Right ventricle myocardium superior (tissue), 1 donor: ENCODE data around the gene TULP4. TPM values are rescaled to one million over a fixed set of nuclear protein-coding genes. Genes with fewer than 3 reads are reported as not detected.
A peak's percentile ranks its signal among the peaks of the same experiment; 100 is the strongest.
"Not testable (repeated sequence)": the region's sequence is repeated elsewhere in the genome, so short reads cannot be mapped to it uniquely, and the experiment has no call there.

Experiments
- ATAC-seq: fragments of 200-7000 bp; cut with Tn5 transposase; one replicate; pipeline ENCODE4 v1.9.1; 2020; ENCODE audit warnings: mild to moderate bottlenecking; ENCODE audit not compliant: poor library complexity
- DNase-seq: peaks from one replicate; pipeline ENCODE4 v3.0.0-alpha.2; 2020
- intact Hi-C: fragments of 100-400 bp; cut with DNase I; formaldehyde crosslinking; loops from one replicate; pipeline ENCODE4 v1.11.2; 2022
- total RNA-seq: library from RNA; stranded (reverse); fragmentation: NEBNext Ultra II Directional; extraction: Animal tissue kit (Norgen Biotek cat#: 25700); gene quantifications from one replicate; pipeline ENCODE4 v1.2.1, GENCODE V29; 2021
- donor health status: DM: no; HTN: yes; CAD: no; lungs with severe emphysema.

Gene TULP4
- total RNA-seq, 1 donor from 2014 or later, result 98.2 TPM

DNA sequence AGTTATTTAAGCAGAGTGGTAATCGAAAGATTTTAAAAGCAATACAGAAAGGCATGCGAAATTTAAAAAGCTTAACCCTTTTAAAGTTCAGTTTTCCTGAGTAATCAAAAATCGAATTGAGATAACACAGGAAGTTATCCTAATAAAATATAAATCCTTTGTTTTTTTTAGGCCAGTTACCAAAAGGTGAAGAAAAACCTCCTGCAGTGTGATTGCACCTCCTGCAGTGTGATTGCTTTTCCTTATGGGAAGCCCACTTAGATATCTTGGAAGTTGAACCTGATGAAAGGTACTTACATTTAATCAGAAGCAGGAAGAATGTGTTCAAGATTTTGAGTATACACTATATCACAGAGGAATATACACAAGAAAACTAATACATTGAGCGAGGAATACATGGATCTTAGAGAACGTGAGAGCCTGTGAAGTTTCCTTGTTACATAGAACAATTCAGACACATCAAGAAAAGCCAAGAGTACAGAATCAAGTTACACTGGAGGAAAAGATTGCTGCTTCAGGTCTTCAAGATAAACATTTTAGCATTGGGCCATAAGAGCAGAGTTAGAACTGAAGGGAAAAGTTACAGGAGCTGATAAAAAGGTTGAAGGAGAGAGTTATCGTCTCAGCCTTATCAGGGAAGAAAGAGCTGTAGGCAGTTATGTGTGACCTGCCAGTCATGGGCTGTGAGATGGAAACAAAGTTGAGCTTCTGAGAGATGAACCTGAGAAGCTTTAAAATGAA, 240.0 kb downstream of the TULP4 start:
- ATAC-seq (no peak), DNase-seq (no peak)
- intact Hi-C loops, result no loop called here

DNA sequence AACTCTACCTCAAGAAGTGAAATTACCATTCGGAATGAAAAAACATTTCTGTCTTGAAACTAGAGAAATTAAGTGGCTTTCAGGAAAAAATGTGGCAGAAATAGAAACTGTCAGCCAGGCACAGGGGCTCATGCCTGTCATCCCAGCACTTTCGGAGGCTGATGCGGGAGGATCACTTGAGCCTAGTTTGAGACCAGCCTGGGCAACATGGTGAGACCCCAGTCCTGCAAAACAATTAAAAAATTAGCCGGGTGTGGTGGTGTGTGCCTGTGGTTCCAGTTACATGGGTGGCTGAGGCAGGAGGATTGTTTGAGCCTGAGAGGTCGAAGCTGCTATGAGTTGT, 240.5 kb downstream of the TULP4 start:
- intact Hi-C loops, result no loop called here

DNA sequence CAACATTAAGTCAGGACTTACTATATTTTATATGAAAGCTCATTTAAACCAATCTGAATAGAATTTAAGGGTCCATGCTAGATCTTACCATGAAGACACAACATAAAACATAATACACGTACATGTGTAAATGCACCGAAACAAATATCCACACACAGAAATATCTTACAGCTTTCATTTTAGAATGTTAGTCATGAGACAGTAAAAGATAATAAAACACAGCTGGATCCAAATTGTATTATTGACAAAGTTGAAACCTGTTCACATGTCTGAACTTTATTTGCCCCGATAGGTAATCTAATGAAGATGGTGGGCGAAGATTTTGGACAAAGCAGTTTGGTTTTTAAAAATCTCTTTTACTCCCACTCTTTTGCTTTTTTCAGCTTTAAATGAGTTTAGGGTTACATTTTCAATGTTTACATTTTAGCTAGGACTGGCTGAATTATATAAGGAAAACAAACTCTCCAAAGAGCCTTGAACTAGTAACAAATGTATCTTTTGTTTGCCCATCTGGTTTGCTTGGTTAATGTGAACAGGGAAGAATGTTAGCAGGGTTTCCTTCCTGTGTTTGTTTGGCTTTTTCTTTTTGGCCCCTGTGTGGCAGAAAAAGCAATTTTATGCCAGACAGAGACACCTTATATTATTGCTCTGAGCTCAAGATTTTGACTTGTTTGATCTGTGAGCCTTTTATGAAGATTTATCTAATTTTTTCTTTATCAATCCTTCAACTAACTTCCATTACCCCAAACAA, 242.5 kb downstream of the TULP4 start:
- ATAC-seq, result no peak
- intact Hi-C loops, result no loop called here

More for the DNA sequence above, 240.5 kb downstream of the TULP4 start:
- ATAC-seq (no peak), DNase-seq (no peak)

DNA sequence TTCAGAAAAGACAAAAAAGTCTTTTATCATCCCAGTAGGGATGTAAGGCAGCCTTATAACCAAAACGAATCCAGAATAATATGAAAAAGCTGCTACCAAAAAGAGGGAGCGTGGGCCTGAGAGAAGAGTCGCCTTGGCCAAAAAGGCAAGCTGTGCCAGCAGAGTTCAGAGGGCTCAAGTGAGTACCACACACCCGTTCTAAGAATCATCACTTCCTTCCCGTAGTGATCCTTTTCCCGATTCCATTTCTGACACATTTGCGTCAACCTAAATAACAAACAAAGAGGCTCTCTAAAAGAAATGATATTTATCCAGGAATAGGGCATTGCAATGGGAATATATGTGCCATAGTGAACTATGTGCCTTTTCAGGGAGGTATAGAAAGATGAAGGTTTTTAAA, 243.8 kb downstream of the TULP4 start:
- intact Hi-C loops, result no loop called here
- ATAC-seq (no peak), DNase-seq (no peak)

More for the DNA sequence above, 242.5 kb downstream of the TULP4 start:
- DNase-seq, result no peak

DNA sequence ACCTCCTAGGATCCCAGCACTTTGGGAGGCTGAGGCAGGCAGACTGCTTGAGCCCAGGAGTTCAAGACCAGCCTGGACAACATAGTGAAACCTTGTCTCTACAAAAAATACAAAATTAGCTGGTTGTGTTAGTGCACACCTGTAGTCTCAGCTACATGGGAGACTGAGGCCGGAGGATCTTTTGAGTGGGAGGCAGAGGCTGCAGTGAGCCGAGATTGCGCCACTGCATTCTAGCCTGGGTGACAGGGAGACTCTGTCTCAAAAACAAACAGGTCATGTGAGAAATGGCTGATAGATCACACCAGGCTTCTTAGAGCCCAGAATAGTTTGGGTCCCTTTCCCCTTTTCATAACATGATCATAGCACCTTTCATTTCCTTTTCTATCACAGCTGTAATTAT, 244.8 kb downstream of the TULP4 start:
- ATAC-seq, DNase-seq, intact Hi-C loops: not testable (repeated sequence)

DNA sequence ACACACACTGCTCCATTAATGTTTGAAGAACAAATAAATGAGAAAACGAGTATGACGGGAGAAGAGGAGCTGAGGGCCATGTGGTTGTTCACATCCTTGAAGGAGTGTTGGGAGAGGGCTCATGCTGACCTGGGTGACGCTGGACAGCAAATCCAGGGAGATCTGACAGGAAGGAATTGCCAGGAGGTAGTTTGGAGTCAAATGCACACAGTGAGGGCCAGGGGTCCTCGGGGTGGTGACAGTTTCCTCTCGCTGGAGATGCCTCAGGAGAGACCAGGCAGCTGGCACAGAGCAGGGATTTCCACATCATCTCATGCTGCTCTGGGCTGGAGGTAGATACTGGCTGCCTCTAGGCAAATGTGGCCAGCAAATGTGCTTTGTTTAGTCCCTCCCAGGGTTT, 245.7 kb downstream of the TULP4 start:
- no peak for DNase-seq
- intact Hi-C loops, result no loop called here
- no peak for ATAC-seq

DNA sequence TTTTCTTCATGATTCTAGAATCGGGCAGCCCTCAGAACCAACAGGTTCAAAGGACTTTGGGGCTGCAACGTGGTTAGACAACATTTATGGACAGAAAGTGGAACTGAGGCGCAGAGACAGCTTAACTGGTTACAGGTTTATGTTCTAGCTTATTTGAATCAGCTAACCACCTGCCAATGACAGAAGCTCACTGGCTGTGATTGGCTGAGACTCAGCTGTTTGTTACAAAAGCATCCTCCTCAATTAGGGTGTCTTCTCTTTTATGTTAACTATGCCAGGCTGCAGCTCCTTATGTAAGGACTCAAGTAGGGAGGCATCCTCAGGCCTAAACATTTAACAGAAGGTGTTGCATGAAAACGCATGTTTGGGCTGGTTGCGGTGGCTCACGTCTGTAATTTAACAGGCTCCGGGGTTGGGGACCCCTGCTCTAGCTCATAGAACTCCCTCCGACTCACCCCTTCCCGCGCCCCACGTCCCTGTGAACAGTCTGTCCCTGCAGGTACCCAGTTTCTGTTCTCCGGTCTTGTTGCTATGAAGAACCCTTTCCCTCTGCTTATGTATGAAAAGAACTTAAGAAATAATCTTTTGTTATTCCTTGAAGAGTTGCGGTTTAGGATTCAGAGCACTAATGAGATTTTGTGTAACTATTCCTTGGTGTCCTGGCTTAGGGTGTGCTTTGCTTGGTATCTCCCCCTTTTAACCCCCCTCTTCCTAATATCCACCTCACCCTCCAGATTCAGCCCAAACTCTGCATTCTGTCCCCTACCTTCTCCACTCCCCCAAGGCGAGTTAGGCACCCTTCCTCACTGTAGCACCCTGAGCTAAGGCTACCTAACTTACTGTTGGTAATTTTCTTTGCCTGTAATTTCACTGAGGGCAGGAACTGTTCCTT, 246.4 kb downstream of the TULP4 start:
- DNase-seq (no peak), ATAC-seq (no peak)
- intact Hi-C loops, result no loop called here

DNA sequence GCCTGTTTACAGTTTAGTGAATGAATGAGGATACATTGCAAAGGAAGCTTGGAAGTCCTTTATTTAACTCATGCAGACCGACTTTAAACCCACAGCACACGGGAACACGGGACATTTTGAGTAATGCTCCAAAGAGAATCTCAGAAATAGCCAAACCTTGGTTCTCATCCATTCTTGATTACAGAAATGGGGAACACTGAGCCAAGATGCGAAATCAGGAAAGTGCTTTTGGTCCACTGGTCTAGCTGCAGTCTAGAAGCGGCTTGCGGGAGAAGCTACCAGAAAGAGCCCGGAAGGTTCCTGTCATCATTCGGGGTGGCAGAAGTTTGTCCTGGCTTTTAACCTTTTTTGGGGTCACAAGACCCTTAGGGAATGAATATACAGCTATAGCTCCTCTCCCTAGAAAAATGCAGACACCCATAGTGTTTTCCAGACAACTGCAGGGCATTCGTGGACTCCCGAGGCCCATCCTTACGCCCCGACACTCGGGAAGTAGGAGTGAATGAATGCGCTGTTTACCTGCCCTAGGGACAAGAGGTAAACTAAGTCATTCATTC, 247.2 kb downstream of the TULP4 start:
- ATAC-seq (no peak), DNase-seq (no peak)
- intact Hi-C loops, result no loop called here

DNA sequence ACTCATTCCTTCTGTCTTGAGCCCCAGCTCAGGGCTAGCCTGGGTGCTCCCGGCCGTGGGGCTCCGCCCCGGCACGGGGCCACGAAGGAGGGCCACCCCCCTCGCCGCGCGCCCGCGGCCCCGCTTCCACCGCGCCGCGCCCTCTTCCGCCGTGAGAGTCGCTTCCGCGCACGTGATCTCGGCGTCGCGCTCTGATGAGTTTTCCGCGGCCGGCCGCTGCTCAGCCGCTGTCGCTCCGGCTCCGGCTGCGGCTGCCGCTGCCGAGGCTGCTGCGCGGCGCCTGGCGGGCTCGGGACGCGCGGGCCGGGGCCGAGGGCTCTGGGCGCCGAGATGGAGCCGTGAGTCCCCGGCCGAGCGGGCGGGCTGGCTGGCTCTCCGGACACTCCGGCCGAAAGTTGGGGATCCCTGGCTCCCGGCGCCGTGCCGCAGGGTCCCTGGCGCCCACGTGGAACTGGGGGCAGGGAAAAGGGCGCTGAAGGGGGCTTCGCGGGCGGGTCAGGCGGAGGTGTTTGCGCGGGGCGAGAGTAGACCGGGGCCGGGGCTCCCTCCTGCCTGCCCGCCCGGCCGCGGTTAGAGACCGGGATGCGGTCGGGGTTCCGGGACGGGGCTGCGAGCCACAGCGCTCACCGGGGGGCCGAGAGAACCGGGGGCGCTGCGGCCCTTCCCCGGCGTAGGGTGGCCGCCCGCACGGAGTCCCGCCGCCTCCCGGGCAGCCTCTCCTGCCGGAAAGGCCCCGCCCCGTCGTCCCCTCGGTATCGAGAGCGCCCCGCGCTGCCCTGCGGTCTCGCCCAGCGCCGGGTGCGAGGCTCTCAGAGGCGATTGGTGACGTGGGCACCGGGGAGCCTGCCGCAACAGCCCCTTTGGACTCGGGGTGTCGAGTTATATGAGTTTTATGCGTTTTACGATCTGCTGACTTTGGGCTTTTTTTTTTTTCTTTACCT, 247.9 kb downstream of the TULP4 start, which contains the start of gene TMEM181:
Gene TMEM181, plus strand, starts transcription at position 197 of the 941 bp plus-strand sequence. Its CDS starts 134 bp downstream, at position 331.
- intact Hi-C loops, result no loop called here
- ATAC-seq (peak; percentile 98), DNase-seq (peak; percentile 93)

DNA sequence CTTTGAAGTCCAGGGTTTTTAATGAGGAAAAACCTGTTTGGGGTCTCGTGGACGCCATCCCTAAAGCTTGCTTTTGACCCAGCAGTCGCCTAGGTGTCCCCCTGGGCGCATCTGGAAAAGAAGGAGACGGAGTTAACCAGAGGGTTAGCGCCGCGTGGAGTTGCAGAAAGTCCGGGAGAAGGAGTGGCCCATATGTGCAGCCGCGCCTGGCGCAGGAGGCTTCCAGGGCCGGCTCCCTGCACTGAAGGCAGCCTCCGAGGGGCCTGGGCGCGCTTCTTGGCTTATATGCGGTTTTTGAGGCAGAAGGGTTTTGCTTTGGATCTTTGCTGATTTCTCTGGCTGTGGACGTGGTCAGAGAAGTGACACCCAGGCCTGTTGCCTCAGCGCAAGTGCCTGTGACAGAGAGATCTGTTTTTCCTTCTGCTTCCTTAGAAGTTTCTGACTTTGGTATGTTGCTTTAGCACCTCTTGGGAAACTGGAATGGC, 248.6 kb downstream of the TULP4 start:
- peak; percentile 39 for ATAC-seq
- intact Hi-C loops, result no loop called here

More for the DNA sequence above, 248.6 kb downstream of the TULP4 start:
- no peak for DNase-seq

Other genes with a start within 250 kb of the TULP4 start
- 4.5 TPM for gene SERAC1, start 144.2 kb upstream of the TULP4 start, total RNA-seq
- 25.6 TPM for gene GTF2H5, start 144.1 kb upstream of the TULP4 start, total RNA-seq
- gene TMEM181, start 247.6 kb downstream of the TULP4 start, total RNA-seq, result 8.8 TPM